Stimulated activated naive CD8-positive, alpha-beta T cell treated with anti-CD3 and anti-CD28 coated beads, Interleukin-15, Interleukin-2, amounts not matched to agents 100 ng/mL and 50 ng/mL, for 24 hours (primary cell): ENCODE data around the gene UTP14C.
"Not testable (repeated sequence)": the region's sequence is repeated elsewhere in the genome, so short reads cannot be mapped to it uniquely, and the experiment has no call there.

ENCODE experiments used
- H3K27ac Mint-ChIP-seq: one replicate; pipeline ENCODE4 v1.8.0; 2021; ENCODE audit warnings: mild to moderate bottlenecking, mixed read lengths
- H3K27me3 Mint-ChIP-seq: one replicate; pipeline ENCODE4 v1.8.0; 2021; ENCODE audit warnings: mixed read lengths
- H3K36me3 Mint-ChIP-seq: one replicate; pipeline ENCODE4 v1.8.0; 2021; ENCODE audit warnings: low read depth, mixed read lengths
- H3K4me1 Mint-ChIP-seq: one replicate; pipeline ENCODE4 v1.8.0; 2021; ENCODE audit warnings: low read depth, mixed read lengths
- H3K4me3 Mint-ChIP-seq: one replicate; pipeline ENCODE4 v1.8.0; 2021; ENCODE audit warnings: mild to moderate bottlenecking, mixed read lengths
- H3K9me3 Mint-ChIP-seq: one replicate; pipeline ENCODE4 v1.8.0; 2021; ENCODE audit warnings: mixed read lengths

UTP14C gene, protein sequence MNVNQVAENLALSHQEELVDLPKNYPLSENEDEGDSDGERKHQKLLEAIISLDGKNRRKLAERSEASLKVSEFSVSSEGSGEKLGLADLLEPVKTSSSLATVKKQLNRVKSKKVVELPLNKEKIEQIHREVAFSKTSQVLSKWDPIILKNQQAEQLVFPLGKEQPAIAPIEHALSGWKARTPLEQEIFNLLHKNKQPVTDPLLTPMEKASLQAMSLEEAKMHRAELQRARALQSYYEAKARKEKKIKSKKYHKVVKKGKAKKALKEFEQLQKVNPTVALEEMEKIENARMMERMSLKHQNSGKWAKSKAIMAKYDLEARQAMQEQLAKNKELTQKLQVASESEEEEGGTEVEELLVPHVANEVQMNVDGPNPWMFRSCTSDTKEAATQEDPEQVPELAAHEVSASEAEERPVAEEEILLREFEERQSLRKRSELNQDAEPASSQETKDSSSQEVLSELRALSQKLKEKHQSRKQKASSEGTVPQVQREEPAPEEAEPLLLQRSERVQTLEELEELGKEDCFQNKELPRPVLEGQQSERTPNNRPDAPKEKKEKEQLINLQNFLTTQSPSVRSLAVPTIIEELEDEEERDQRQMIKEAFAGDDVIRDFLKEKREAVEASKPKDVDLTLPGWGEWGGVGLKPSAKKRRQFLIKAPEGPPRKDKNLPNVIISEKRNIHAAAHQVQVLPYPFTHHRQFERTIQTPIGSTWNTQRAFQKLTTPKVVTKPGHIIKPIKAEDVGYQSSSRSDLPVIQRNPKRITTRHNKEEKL

DNA sequence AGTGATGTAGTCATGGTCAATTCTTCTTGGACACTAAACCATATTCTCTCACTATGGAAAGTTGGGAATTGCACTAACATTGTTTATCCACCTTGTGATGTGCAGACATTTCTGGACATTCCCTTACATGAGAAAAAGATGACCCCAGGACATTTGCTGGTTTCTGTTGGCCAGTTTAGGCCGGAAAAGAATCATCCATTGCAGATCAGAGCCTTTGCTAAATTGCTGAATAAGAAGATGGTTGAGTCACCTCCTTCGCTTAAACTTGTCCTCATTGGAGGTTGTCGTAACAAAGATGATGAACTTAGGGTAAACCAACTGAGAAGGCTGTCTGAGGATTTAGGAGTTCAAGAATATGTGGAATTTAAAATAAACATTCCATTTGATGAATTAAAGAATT is at the start of gene UTP14C:
UTP14C (plus strand) TSS at position 211 of the 400 bp plus-strand sequence. CDS start 4,114 bp downstream, outside the sequence.
- Mint-ChIP-seq H3K9me3 (peaks cover 15% of the 10 kb centered on the region), H3K27me3 (no peaks in the 10 kb centered on the region), H3K4me3 (no peak within 1 kb of the TSS), H3K4me1 (peaks cover 5% of the 10 kb centered on the region), H3K36me3 (peaks cover 95% of the 10 kb centered on the region), H3K27ac (no peak within 1 kb of the TSS)

DNA sequence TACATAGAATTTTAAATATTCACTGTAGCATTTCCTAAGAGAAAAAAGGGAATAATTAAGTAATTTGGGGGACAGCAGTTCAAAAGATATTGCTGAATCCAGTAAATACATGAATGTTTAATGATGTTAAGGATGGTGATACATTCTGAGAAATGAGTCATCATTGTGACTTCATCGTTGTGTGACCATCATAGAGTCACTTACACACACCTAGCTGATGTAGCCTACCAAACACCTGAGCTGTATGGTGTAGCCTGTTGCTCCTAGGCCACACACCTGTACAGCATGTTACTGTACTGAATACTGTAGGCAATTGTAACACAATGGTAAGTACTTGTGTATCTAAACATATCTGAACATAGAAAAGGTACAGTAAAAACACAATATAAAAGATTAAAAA is 48.1 kb upstream of the UTP14C start:
- Mint-ChIP-seq H3K4me3 (no peak overlapping the region), H3K27ac (no peak overlapping the region), H3K27me3 (no peaks in the 10 kb centered on the region), H3K4me1 (no peaks in the 10 kb centered on the region), H3K36me3 (no peaks in the 10 kb centered on the region), H3K9me3 (no peaks in the 10 kb centered on the region)

DNA sequence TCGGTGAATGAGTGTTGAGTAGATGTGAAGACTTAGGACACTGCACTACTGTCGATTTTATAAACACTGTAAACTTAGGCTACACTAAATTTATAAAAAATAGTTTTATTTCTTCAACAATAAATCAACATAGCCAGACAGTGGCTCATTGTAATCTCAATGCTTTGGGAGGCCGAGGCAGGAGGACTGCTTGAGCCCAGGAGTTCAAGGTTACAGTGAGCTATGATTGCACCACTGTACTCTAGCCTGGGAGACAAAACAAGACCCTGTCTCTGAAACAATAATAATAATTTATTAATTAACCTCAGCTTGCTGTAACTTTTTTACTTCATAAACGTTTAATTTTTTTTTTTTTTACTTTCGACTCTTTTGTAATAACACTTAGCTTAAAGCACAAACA is 47.6 kb upstream of the UTP14C start:
- no peak overlapping the region for H3K4me3 Mint-ChIP-seq
- H3K9me3 Mint-ChIP-seq, result no peaks in the 10 kb centered on the region
- H3K27me3 Mint-ChIP-seq, result no peaks in the 10 kb centered on the region
- no peaks in the 10 kb centered on the region for H3K36me3 Mint-ChIP-seq
- H3K4me1 Mint-ChIP-seq, result no peaks in the 10 kb centered on the region
- no peak overlapping the region for H3K27ac Mint-ChIP-seq

DNA sequence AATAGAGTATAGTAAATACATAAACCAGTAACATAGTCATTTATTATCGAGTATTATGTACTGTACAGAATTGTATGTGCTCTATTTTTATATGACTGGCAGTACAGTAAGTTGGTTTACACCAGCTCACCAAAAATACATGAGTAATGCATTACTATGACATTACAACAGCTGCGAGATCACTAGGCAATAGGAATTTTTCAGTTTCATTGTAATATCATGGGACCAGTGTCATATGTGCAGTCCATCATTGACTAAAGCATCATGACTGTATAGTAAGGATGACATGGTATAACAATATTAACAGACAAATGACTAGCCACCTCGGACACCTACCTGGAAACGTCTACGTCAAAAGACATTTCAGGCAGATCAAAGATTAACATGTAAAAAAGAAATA is 46.9 kb upstream of the UTP14C start:
- Mint-ChIP-seq H3K27me3 (no peaks in the 10 kb centered on the region), H3K4me1 (no peaks in the 10 kb centered on the region), H3K9me3 (no peaks in the 10 kb centered on the region), H3K36me3 (no peaks in the 10 kb centered on the region), H3K4me3 (no peak overlapping the region), H3K27ac (no peak overlapping the region)

DNA sequence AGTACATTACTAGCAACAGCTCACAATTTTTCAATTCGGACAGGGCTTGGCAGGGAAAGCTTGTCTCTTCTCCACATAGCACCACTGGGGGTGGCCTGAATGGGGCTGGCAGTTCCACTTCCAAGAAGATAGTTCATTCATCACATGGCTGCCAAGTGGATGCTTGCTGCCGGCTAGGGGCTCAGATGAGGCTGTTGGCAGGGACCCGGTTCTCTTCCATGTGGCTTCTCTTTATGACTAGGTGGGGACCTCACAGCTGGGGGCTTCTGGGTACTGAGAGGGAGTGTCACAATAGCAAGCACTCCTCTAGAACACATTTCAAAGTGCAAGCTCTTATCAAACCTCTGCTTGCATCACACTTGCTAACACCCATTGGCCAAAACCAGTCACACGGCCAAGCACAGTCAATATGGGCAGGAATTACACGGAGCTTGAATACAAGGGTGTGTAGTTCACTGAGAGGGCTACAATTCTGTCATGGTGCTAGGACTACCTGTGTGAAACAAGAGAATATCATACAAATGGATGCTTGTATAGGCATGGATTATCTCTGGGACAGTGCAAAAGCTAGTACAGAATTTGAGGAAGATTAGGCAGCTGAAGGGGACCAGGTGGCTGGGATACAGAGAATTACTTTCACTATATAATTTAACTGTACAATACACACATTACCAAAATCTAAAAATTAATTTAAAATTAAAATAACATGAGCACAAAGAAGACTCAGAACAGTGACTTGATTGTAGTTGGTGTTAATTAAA is 45.5 kb upstream of the UTP14C start:
- Mint-ChIP-seq H3K27me3 (peaks cover under 1% of the 10 kb centered on the region), H3K4me3 (no peak overlapping the region), H3K9me3 (peaks cover 3% of the 10 kb centered on the region), H3K4me1 (no peaks in the 10 kb centered on the region), H3K36me3 (no peaks in the 10 kb centered on the region), H3K27ac (no peak overlapping the region)

DNA sequence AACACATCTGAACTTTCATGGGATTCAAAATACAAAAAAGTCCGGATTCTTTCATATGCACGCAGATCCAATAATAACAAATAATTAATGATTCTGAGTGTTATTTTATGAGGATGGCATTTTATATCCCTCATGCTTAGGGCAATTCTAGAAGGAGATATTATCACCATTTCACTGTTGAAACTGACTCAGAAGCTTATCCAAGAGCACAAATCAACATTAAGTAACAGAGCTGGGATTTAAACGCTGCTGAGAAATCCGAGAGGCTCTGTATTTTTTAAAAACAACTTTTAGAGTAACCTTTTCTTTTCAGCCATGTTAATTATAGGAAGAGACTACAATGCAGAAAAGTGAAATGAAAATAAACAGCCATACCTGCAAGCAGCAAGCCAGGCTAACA is 43.6 kb upstream of the UTP14C start:
- no peak overlapping the region for H3K27ac Mint-ChIP-seq
- H3K27me3 Mint-ChIP-seq, result peaks cover 5% of the 10 kb centered on the region
- H3K9me3 Mint-ChIP-seq, result peaks cover 7% of the 10 kb centered on the region
- no peaks in the 10 kb centered on the region for H3K36me3 Mint-ChIP-seq
- H3K4me1 Mint-ChIP-seq, result no peaks in the 10 kb centered on the region
- H3K4me3 Mint-ChIP-seq, result no peak overlapping the region

DNA sequence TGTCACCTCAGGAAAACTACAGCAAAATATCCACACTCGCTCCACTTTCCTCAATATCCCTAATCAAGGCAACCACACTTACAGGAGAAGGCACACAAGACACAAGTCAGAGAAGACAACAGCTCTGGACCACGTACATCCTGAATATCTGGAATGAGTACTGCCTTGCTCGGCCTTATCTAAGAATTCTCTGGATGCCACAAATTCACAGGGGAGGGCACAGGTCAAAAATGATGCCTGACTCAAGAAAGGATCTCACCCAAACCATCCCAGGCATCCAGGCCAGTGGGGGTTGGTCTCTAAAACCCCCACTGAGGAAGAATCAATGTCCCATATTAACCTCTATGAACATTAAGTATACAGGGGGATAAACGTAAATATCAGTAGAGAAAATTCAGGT is 43.1 kb upstream of the UTP14C start:
- Mint-ChIP-seq H3K4me3 (no peak overlapping the region), H3K27ac (no peak overlapping the region), H3K4me1 (no peaks in the 10 kb centered on the region), H3K36me3 (no peaks in the 10 kb centered on the region), H3K9me3 (peaks cover 7% of the 10 kb centered on the region), H3K27me3 (peaks cover 5% of the 10 kb centered on the region)

DNA sequence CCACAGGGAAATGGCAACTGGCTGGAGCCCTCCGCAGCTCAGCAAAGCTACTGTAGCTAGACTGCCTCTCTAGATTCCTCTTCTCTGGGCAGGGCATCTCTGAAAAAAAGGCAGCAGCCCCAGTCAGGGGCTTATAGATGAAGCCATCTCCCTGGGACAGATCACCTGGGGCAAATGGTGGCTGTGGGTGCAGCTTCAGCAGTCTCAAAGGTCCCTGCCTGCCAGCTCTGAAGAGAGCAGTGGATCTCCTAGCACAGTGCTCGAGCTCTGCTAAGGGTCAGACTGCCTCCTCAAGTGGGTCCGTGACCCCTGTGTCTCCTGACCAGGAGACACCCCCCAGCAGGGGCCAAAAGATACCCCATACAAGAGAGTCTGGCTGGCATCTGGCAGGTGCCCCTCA is 41.2 kb upstream of the UTP14C start:
- not testable (repeated sequence) for H3K36me3 Mint-ChIP-seq

DNA sequence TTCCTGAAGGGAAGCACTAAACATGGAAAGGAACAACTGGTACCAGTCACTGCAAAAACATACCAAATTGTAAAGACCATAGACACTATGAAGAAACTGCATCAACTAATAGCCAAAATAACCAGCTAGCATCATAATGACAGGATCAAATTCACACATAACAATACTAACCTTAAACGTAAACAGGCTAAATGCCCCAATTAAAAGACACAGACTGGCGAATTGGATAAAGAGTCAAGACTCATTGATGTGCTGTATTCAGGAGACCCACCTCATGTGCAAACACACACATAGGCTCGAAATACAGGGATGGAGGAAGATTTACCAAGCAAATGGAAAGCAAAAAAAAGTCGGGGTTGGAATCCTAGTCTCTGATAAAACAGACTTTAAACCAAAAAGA is 39.6 kb upstream of the UTP14C start:
- not testable (repeated sequence) for H3K9me3 Mint-ChIP-seq, H3K36me3 Mint-ChIP-seq, H3K27me3 Mint-ChIP-seq, H3K27ac Mint-ChIP-seq, H3K4me1 Mint-ChIP-seq, H3K4me3 Mint-ChIP-seq

More for the DNA sequence above, 41.2 kb upstream of the UTP14C start:
- H3K27me3 Mint-ChIP-seq, H3K4me1 Mint-ChIP-seq, H3K27ac Mint-ChIP-seq, H3K9me3 Mint-ChIP-seq, H3K4me3 Mint-ChIP-seq: not testable (repeated sequence)

DNA sequence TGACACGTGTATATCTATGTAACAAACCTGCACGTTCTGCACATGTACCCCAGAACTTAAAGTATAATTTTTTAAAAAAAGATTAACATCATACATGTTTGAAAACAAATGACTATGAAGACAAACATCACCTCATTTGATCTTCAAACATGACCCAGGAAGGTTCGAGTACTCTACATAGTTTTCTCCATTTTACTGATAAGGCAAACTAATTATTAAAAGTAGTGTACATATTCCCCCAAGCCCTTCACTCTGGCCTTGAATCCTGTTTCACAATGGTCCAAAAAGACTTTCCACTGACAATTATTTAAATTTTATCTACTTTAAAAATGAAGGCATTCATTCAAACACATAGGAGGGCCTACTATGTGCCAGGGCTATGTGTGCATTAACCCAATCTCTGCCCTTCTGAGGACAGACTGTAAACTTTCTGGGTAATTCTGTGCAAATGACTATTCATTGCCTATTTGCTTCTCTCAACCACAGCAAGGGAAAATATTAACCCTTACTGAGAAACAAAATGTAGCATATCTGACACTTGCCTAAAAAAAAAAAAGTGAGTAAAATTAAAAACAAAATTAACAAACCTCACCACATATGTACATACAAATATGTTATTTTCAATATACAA is 35.4 kb upstream of the UTP14C start:
- H3K27me3 Mint-ChIP-seq, result peaks cover 3% of the 10 kb centered on the region
- no peak overlapping the region for H3K4me3 Mint-ChIP-seq
- H3K9me3 Mint-ChIP-seq, result peaks cover 3% of the 10 kb centered on the region
- H3K4me1 Mint-ChIP-seq, result no peaks in the 10 kb centered on the region
- H3K27ac Mint-ChIP-seq, result no peak overlapping the region
- no peaks in the 10 kb centered on the region for H3K36me3 Mint-ChIP-seq

DNA sequence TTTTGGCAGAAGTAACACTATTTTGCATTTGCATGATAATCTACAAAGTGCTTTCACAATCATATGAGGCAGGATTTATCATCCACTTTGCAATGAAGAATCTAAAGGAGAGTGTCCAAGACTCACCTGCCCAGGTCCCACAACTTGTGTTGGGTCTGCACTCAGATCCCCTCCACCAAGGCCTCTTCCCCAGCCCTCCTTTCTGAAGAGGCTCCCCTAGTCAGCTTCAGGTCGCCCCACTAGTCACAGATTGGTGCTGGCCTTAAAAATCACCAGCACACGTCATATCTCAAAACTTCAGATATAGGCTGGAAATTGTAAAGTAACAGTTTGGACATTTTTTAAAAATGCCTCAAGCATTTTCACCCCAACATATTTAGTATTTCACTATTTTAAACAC is 30.8 kb upstream of the UTP14C start:
- H3K27ac Mint-ChIP-seq, result no peak overlapping the region
- no peaks in the 10 kb centered on the region for H3K9me3 Mint-ChIP-seq
- H3K4me3 Mint-ChIP-seq, result no peak overlapping the region
- no peaks in the 10 kb centered on the region for H3K27me3 Mint-ChIP-seq
- H3K36me3 Mint-ChIP-seq, result no peaks in the 10 kb centered on the region
- H3K4me1 Mint-ChIP-seq, result no peaks in the 10 kb centered on the region

DNA sequence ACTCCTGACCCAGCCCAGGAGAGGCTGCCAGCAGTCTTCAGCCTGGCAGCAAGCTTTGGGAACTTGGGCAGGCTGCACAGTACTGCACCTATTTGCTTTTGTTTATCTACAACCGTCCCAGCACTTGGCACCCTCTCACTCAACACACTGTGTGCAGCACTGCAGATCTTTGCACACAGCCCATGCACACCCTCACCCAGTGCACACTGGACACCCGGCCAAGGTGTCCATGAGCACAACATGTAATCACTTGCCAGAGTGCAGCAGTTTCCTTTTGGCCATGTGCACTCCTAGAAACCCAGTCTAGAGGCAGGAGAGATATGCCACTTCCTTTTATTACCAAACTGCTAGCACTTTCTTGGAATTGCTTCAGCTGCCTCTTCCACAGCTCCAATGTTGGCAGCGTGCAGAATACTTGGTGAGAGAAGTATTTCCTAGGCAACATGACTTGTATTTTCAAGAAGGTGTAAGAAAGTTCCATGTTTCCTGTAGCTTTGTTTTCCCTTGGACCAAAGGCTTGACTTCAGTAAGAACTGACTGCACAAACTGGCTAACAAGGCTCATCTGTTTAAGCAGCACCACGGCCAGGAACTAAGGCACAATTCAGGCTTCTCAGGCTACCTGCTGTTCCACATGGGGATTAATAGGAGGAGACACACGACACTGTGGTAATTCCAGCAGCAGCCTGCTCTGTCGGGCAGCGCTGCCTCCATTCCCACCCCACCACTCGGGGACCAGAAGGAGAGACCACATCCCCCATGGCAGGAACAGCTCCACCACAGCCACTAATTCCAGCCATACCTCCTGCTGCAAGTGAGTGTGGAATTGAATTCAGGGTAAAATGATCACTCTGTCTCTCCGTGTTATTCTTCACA is 28.6 kb upstream of the UTP14C start:
- H3K27ac Mint-ChIP-seq, result no peak overlapping the region
- H3K4me3 Mint-ChIP-seq, result no peak overlapping the region
- H3K36me3 Mint-ChIP-seq, result no peaks in the 10 kb centered on the region
- no peaks in the 10 kb centered on the region for H3K9me3 Mint-ChIP-seq
- no peaks in the 10 kb centered on the region for H3K4me1 Mint-ChIP-seq
- no peaks in the 10 kb centered on the region for H3K27me3 Mint-ChIP-seq

DNA sequence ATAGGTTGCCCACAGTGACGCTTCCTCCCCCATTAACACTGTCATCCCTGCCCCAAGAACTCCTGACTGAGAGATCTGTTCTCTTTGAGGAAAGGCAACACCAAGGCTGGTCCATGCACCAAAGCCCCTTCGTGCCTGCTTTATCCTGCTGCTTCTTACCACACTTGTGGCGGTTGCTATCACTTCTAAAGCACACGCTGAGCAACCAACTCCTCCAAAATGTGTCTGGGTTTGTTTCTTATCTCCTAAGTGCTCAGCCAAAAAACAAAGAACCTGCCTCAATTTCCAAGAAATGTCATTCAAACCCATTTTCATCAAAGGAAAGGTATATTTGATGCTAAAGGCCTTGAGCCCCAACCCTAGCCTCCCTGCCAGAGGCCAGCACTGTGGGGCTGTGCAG is 27.9 kb upstream of the UTP14C start:
- no peak overlapping the region for H3K27ac Mint-ChIP-seq
- H3K4me1 Mint-ChIP-seq, result no peaks in the 10 kb centered on the region
- H3K27me3 Mint-ChIP-seq, result no peaks in the 10 kb centered on the region
- no peak overlapping the region for H3K4me3 Mint-ChIP-seq
- no peaks in the 10 kb centered on the region for H3K36me3 Mint-ChIP-seq
- H3K9me3 Mint-ChIP-seq, result no peaks in the 10 kb centered on the region

DNA sequence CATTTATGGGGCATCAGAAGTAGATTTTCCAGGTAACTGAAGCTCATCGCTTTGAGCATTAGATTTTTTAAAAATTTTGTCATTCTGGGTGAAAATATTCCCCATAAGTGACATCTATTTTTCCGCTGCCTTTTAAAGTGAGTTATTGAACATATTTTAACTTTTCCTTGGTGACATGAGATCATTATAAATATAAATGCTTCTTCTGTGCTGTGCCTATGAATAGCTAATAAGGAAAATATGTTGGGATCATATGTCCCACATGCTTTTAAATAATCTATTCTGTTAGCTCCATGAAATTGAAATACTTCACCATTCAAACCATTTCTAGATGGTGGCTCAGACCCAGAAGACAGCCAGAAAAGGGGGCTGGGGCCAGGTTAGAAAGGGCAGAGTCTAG is 27.3 kb upstream of the UTP14C start:
- no peak overlapping the region for H3K27ac Mint-ChIP-seq
- H3K4me1 Mint-ChIP-seq, result no peaks in the 10 kb centered on the region
- H3K27me3 Mint-ChIP-seq, result no peaks in the 10 kb centered on the region
- H3K36me3 Mint-ChIP-seq, result no peaks in the 10 kb centered on the region
- no peaks in the 10 kb centered on the region for H3K9me3 Mint-ChIP-seq
- no peak overlapping the region for H3K4me3 Mint-ChIP-seq
